GM18867 (cell line): ENCODE measurements around the gene DENND1C.
"Not testable (repeated sequence)": the region's sequence is repeated elsewhere in the genome, so short reads cannot be mapped to it uniquely, and the experiment has no call there.

Experiments
- ATAC-seq: cut with Tn5 transposase; IDR thresholded peaks from one replicate; pipeline ENCODE4 v1.9.1; 2021; ENCODE audit warnings: mild to moderate bottlenecking, moderate library complexity; ENCODE audit not compliant: unreplicated experiment

DENND1C gene

GRCh38 chr19:6508028-6508771 is 26.6 kb upstream of the DENND1C start:
- not testable (repeated sequence) for ATAC-seq

GRCh38 chr19:6503407-6504201 is 22.0 kb upstream of the DENND1C start:
- no peak for ATAC-seq

- ATAC-seq, result no peak
Measured at GRCh38 chr19:6501740-6502648, 20.4 kb upstream of the DENND1C start, which contains the start of gene TUBB4A. TSS of gene TUBB4A (minus strand) at chr19:6502309. CDS start at chr19:6502212, 97 bp downstream.

- ATAC-seq, result no peak
Measured at GRCh38 chr19:6500837-6501739, 19.5 kb upstream of the DENND1C start.

GRCh38 chr19:6499052-6499790 is 17.6 kb upstream of the DENND1C start:
- ATAC-seq, result no peak

GRCh38 chr19:6498294-6499036 is 16.9 kb upstream of the DENND1C start:
- ATAC-seq, result no peak

- no peak for ATAC-seq
Measured at GRCh38 chr19:6495947-6496346, 14.4 kb upstream of the DENND1C start.

GRCh38 chr19:6494438-6495036 is 12.9 kb upstream of the DENND1C start:
- ATAC-seq, result no peak

GRCh38 chr19:6491802-6492592 is 10.4 kb upstream of the DENND1C start:
- ATAC-seq, result no peak

GRCh38 chr19:6490134-6490533 is 8.5 kb upstream of the DENND1C start:
- no peak for ATAC-seq

- peak; percentile 58 for ATAC-seq
Measured at GRCh38 chr19:6489278-6490061, 7.9 kb upstream of the DENND1C start.

GRCh38 chr19:6484831-6485230 is 3.2 kb upstream of the DENND1C start:
- ATAC-seq, result no peak

GRCh38 chr19:6484230-6484629 is 2.6 kb upstream of the DENND1C start:
- ATAC-seq, result no peak

GRCh38 chr19:6483235-6483634 is 1.6 kb upstream of the DENND1C start:
- ATAC-seq, result no peak

- no peak for ATAC-seq
Measured at GRCh38 chr19:6482343-6482686, 728 bp upstream of the DENND1C start.

- peak; percentile 5 for ATAC-seq
Measured at GRCh38 chr19:6480848-6481415, 655 bp downstream of the DENND1C start.
